Ecto neural progenitor cell (in vitro differentiated cells): ENCODE results near the gene BCL2L11.
"Not testable (repeated sequence)": the region's sequence is repeated elsewhere in the genome, so short reads cannot be mapped to it uniquely, and the experiment has no call there.

Experiments used
- DNase-seq: peaks from one replicate; pipeline ENCODE4 v3.0.0-alpha.2; 2018; ENCODE audit warnings: low spot score

The BCL2L11 gene, protein sequence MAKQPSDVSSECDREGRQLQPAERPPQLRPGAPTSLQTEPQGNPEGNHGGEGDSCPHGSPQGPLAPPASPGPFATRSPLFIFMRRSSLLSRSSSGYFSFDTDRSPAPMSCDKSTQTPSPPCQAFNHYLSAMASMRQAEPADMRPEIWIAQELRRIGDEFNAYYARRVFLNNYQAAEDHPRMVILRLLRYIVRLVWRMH

DNA sequence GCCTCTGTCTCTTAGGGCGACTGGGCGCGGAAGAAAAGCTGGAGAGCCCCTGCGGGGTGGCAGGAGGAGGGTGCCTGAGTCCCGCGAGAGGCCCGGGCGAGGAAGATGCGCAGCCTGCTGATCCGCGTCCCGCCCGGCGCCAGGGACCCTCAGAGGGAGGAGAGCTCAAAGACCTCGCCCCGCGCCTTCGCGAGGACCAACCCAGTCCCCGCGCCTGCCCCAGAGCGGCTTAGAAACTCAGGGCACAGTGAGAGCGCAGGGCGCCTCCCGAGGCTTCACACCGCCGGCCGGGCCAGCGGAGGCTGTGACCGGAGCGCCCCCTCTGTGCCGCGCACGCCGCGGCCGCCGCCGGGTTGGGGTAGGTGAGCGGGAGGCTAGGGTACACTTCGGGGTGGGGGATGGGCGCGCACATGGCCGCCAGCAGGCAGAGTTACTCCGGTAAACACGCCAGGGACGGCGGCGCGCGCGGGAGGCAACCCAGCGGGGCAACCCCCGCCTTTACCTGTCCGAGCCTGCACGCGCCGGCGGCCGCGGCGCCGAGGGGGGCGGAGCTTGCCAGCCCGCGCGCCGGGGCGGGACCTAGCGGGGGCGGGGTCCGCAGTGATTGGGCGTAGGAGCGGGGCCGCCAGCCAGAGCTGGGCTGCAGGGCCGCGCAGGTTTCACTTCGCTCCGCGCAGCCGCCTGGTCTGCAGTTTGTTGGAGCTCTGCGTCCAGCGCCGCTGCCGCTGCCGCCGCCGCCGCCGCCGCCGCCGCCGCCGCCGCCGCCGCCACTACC is at the start of gene BCL2L11:
Gene BCL2L11, plus strand, starts transcription at position 662 of the 775 bp plus-strand sequence. CDS start 2,832 bp downstream, outside the sequence.
- DNase-seq, result peak; percentile 94

DNA sequence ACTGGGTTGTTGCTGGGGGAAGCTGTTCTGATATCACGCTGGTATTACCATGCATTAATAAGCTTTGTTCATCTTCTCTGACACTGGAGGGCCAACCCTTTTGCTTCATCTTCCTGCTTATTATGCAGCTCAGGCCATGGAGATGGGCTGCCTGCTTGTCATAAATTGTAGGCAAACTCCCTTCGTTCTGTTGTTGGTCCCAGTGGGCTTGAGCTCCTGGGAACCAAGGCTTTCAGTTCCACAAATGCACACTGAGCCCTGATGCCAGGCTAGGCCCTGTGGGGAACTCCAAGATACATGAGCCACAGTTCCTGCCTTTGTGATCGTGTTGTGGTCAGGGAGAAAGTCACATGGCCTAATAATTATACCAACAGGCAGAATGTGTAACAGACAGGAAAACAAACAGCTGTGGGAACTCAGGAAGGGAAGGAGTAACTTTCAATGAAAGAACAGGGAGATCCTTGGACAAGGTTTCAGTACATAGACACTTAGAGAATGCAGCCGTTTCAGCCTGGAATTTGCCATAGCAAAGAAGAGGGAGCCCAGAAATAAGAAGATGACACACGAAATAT is 49.0 kb upstream of the BCL2L11 start:
- no peak for DNase-seq

DNA sequence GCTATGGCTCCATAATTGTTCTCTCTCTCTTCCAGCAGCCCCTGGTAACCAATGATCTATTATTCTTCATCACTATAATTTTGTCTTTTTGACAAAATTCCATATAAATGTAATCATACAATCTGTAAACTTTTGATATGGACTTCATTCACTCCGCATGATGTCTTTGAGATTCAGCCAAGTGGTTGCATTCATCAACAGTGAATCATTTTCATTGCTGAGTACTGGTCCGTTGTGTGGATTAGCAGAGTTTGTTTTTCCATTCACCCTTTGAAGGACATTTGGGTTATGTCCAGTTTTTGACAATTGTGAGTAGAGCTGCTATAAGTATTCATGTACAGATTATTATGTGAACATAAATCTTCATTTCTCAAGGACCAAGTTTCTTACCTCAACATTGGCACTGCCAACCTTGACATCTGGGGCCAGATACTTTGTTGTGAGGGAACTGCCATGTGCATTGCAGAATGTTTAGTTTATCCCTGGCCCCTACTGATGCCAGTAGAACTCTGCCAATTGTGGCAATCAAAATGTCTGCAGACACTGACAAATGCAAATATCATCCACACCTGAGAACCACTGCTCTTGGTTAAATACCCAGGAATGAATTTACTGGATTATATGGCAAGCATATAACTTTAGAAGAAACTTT is 48.4 kb upstream of the BCL2L11 start:
- DNase-seq, result no peak

DNA sequence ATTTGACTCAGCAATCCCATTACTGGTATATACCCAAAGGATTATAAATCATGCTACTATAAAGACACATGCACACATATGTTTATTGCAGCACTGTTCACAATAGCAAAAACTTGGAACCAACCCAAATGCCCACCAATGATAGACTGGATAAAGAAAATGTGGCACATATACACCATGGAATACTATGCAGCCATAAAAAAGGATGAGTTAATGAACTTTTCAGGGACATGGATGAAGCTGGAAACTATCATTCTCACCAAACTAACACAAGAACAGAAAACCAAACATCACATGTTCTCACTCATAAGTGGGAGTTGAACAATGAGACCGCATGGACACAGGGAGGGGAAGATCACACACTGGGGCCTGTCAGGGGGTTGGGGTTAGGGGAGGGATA is 38.1 kb upstream of the BCL2L11 start:
- not testable (repeated sequence) for DNase-seq

DNA sequence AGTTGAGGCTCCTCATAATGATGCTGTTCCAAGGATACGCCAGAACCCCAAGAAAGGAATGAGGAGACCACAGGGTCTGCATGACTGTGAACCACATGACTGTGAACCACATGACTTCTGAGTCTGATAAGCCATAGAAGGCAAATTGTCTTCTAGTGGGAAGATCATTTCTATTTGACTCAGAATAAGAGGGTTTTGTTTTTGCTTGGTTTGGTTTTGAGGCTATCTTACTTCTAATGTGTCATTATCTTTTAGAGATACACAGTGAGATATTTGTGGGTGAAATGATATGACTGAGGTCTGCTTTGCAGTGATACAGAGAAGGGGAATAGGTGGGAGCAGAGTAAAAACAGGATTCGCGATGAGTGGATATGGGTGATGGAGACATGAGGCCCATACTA is 28.9 kb upstream of the BCL2L11 start:
- no peak for DNase-seq

DNA sequence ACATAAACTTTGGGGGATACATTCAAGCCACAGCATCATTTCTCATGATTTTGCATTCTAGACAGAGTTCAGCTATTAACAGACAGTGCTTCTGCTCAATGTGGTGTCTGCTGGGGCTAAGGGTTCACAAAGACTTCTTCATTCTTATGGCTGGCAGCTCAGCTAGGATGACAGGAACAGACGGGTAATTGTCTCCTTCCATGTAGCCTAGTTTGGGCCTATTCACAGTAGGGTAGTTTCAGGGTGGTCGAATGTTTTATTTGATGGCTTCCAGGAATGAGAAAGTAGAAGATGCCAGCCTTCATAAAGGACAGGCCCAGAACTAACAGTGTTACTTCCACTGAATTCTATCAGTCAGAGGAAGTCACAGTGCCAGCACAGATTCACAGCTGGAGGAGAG is 26.0 kb upstream of the BCL2L11 start:
- DNase-seq, result no peak

DNA sequence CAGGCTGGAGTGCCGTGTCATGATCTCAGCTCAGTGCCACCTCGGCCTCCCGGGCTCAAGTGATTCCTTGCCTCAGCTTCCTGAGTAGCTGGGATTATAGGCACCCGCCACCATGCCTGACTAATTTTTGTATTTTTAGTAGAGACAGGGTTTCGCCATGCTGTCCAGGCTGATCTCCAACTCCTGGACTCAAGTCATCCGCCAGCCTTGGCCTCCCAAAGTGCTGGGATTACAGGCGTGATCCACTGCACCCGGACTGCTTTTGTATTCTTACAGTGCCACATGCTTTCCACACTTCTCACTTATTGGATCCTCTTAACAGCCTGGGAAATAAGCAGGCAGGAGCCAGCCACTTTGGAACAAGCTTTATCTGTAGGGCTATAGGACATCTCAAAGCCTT is 25.3 kb upstream of the BCL2L11 start:
- no peak for DNase-seq

DNA sequence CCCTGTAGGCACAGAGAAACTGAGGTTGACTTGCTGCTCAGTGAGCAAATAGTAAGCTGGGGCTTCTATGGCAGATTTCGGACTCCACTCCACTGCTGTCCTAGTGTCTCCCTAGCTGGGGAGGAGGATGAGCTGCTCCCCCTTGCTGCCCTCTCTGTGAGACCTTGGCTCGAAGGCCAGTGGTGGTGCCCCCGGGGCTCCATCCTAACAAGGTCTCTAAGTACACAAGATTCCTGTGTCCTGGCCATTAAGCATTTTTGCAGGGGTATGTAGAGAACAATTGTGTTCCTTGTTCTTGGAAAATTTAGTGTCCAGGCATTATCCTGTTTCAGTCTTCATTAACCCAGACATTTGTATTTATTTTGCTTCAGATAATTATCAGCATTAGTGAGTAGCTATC is 21.3 kb upstream of the BCL2L11 start:
- no peak for DNase-seq

DNA sequence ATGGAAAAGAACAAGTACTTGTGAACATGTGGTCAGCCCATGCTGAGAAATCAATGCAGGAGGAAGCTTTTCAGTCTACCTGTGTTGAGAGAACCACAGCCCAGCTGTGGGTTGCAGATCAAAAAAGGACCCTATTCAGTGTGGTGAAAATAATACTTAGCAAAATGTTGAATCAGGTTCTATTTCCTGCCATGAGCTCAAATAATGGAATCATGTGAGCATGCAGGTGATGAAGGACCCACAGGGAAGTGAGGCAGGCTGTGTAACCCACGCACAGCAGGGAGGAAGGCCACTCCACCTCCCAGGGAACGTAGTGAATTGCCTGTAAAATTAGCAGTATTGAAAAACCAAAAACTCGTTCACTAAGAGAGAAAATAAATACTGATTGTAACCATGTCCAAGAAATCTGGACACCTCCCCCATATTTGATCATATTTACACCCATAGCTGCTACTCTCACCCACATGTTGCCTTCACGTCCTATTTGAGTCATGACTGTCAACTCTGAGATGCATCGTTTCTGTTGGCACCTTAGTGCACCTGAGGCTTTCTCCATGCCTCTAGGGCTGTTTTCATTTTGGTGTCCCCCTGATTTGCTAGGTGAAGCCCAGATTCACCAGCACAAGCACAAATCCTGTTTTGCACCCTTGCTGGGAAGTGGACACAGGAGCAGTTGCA is 20.5 kb upstream of the BCL2L11 start:
- DNase-seq, result no peak

DNA sequence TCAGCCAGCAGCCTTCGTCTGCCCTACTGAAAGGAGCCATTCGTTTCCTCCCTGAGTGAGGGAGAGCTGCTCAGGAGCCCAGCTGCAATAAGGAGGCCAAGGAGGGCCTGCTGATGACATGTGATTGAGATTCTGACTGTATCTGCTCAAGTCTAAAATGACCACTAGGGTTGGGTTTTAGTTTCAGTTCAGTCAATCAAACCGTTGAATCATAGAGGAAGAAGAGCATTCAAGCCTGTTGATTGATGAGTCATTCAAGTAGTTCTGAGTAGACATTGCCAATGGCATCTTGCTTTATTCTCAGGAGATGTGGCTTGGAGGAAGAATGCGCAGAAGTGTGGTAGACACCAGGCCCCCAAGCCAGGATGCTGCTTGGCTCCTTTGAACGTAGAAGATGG is 19.9 kb upstream of the BCL2L11 start:
- DNase-seq, result no peak

DNA sequence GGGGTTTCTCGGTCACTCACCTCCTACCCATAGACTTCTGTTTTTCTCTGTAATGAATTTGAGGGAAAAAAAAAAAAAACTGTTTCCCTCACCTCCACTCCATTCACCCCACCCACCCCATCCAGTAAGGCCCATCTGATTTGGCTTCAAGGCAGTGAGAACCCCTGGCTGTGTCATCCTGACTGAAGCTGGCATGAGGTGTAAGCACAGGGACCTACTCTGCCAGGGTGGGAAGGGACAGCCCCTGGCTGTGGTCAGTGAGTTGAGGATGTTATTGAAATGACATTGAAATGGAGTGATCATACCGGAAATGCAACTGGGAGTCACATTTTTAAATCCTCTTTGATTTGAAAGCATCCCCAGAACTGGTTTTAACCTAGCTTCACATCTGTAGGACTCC is 19.1 kb upstream of the BCL2L11 start:
- no peak for DNase-seq

DNA sequence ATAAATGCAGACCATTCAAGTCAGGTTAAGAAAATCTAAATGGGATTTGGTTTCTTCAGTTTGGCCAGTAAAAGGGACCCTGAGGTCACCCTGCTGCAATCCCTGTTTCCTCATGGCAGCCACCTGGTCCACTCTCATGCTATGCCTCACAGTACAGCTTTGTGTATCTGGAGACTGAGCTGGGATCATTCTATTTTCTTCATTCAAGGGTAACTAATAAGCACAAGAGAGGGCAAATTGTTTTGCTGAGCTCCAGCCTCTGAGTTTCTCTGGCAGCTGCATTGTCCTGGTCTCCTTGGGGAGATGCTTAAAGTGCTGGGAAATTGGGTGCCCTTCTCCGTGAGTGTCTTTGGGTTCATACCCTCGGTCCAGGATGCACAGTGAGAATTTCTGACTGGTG is 18.5 kb upstream of the BCL2L11 start:
- no peak for DNase-seq

DNA sequence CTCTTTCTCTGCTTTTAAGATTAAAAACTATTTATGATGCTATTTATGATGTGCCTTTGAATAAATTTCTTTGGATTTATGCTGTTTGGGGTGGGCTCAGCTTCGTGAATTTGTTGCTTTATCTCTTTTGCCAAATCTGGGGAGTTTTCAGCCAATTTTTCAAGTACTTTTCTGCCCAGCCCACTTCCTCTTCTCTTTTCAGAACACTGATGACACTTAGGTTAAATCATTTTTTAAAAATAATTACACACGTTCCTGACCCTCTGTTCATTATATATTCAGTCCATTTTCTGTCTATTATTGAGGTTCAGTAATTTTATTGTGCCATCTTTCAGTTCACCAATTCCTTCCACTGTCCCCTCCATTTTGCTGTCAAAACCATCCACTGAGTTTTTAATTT is 14.8 kb upstream of the BCL2L11 start:
- no peak for DNase-seq

DNA sequence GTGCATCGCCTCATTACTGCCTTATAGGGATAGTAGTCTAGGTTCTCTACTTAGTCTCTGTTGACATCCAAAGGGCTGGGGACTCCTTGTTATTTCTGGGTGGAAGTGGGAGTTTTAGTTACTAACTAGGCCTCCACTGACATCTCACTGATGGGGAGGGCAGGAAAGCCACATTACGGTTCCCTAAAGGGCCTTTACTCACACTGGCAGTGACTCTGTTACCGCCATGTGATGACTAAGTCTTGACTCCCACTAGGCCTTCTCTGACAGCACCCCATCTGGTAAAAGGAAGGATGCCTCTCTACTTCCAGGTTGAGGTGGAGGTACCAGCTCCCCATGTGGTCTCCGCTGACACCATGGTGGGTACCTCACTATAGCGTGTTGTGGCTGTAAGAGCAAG is 14.0 kb upstream of the BCL2L11 start:
- no peak for DNase-seq

DNA sequence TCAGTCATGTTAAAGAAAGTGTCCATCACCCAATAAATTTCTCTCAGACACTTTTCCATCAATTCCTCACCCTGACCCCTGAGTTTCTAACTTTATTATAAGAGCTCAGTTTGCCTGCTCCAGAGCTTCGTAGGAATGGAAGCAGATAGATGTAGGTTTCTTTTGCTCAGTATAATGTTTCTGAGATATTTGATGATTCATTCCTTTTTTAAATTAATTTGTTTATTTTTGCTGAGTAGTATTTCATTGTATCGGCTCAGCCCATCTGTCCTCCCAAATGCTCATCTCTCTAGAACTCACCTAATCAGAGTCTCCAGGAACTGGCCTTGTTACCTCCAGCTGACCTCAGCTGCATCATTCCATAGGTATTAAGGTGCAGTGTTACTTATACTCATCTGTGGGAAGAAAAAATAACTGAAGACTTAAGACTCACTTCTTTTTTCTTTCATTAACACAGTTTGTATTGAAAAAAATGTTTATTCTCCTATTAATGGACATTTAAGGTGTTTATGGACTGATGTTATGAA is 11.9 kb upstream of the BCL2L11 start:
- no peak for DNase-seq

DNA sequence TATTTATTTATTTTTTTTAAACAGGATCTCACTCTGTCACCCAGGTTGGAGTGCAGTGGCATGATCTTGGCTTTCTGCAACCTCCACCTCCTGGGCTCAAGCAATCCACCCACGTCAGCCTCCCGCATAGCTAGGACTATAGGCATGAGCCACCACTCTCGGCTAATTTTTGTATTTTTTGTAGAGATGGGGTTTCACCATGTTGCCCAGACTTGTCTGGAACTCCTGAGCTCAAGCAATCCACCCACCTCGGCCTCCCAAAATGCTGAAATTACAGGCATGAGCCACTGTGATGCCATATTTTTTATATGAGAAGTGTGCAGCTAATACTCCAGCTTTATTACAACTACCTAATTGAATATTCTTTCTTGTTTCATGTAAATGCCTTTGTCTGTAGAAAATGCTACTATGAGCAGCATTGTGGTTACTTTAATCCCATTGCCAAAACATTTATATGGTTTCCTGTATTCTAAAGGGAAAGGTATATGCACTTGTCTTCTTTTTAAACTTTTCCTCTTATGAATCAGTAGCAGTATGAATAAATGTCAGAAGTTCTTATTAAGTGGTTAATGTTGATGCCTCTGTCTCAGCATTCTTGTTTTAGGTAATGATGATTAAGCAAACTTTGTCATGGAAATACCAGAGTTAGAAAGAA is 9.5 kb upstream of the BCL2L11 start:
- no peak for DNase-seq

DNA sequence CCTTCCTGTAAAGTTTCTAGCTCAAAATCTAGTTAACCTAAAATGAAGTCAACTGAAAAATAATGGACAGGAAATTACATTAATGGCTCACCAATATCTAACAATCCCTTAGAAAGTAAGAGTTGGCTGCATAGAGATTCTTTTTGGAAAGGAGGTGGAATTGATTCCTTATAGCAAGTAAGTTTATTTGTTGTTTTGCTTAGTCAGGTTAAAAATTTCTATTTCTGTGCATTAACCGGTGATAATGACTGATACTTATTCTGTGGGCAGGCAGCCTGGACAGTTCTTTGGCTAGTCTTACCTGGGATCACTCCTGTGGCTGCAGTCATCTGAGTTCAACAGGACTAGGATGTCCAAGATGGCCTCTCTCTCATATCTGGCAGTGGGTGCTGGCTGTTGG is 6.9 kb upstream of the BCL2L11 start:
- no peak for DNase-seq

DNA sequence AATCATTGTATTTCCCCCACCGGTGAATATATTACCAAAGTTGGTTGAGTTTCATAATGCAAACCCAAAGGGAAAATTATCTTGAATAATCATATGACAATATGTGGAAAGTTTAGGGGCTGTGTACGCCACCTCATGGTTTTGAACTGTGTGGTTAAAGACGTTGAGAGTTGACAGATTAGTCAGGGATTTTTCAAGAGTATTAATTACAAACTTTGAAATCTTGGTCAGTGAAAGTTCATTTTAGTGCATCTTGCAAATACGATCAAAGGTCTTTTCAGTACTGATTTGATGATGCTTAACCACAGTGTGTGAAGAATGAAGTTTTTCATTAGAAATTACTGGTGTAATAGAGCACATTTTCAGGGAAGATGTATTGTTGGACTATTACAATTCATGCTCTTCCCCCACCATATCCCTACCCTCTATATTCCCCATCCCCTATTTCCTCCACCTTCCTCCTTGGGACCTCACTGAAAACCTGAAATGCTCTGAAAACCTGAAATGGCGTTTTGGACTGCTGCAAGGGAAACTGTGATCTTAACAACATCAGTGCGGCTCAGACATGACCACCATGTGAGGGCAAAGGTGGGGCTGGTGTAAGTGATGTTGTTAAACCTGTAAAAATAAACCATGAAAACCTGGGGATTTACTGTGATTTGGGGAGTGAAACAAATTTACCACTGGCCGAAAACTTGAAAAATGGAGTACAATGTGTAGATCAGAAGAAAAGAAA is 4.5 kb upstream of the BCL2L11 start:
- DNase-seq, result no peak

DNA sequence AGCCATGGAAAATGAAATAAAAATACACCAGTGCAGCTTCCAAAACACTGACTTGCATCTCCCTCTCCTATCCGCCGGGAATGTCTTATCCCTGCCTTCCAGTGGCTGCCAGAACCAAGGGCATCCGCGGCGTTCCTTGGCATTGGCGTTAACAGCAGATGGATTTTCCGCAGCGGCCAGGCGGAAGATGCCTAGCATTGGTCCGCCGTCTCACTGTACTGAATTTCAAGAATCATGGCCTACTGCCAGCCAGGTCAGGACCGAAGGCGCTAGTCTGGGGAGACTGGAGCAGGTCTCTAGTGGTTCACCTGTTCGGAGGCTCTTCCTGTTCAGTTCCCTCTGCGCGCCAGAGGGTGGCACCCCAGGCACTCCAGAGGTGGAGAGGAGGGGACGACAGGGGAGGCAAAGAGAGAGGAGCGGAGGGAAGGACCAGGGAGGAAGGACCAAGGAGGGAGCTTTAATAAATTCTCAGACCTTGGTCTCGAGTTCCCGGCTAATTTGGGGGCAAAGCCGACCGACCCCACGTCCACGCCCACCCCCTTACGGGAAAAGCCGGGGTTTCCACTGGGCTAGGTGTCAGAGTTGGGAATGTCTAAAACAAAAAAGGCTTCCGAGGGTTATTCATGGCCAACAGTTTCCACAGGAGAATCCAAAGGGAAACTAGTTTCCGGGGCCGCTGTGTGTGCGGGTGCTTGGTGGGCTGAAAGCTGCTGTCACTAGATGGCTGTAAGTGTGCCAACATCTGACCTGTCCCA is 3.7 kb upstream of the BCL2L11 start:
- DNase-seq, result peak; percentile 80
